Measurements from ENCODE around the gene INCENP.
A peak's percentile ranks its signal among the peaks of the same experiment; 100 is the strongest.

The INCENP gene

GRCh38 chr11:62124186-62125113 lies 639 bp downstream of the INCENP start:
- DNase-seq (ENCODE audit: low spot score), result peak; percentile 76
- no peak for TF ChIP-seq CTCF (IDR thresholded peaks at IDR 0.05; ENCODE audit: extremely low read depth, missing control alignments)

- no peak for DNase-seq (ENCODE audit: low spot score)
- TF ChIP-seq CTCF (IDR thresholded peaks at IDR 0.05; ENCODE audit: extremely low read depth, missing control alignments), result no peak
Measured at GRCh38 chr11:62125316-62125715, 1.5 kb downstream of the INCENP start.

GRCh38 chr11:62125881-62126280 lies 2.1 kb downstream of the INCENP start:
- no peak for TF ChIP-seq CTCF (IDR thresholded peaks at IDR 0.05; ENCODE audit: extremely low read depth, missing control alignments)

GRCh38 chr11:62127426-62127825 lies 3.6 kb downstream of the INCENP start:
- TF ChIP-seq CTCF (IDR thresholded peaks at IDR 0.05; ENCODE audit: extremely low read depth, missing control alignments), result no peak
- no peak for DNase-seq (ENCODE audit: low spot score)

More at GRCh38 chr11:62125881-62126280, 2.1 kb downstream of the INCENP start:
- no peak for DNase-seq (ENCODE audit: low spot score)

- no peak for TF ChIP-seq CTCF (IDR thresholded peaks at IDR 0.05; ENCODE audit: extremely low read depth, missing control alignments)
- no peak for DNase-seq (ENCODE audit: low spot score)
Measured at GRCh38 chr11:62127941-62128770, 4.3 kb downstream of the INCENP start.

GRCh38 chr11:62128835-62129234 lies 5.0 kb downstream of the INCENP start:
- no peak for TF ChIP-seq CTCF (IDR thresholded peaks at IDR 0.05; ENCODE audit: extremely low read depth, missing control alignments)

More at GRCh38 chr11:62128835-62129234, 5.0 kb downstream of the INCENP start:
- DNase-seq (ENCODE audit: low spot score), result no peak
